ENCODE results near the gene SGMS1.

SGMS1 gene

DNA sequence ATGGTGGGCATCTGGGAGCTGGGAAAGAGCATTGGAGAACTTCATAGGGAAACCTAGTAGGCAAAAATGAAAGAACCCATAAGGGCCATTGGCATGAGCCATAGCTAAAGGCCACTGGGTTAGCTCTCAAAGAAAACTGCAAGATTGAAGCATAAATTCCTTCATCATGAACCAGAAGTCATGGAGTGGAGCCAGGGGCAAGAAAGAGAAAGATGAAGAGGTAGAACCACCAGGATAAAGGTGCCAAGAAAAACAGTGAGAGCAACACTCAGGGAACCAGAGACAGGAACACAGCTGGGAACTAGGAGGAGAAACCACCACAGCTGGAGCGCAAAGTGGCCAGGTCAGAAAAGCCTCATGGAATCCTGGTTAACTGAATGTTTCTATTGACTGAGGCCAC is 11.5 kb upstream of the SGMS1 start:
- DNase-seq: no peak

GRCh38 chr10:50634479-50634878 is 10.7 kb upstream of the SGMS1 start:
- DNase-seq: no peak

GRCh38 chr10:50631052-50631451 is 7.3 kb upstream of the SGMS1 start:
- no peak for DNase-seq

GRCh38 chr10:50629495-50630122 is 5.9 kb upstream of the SGMS1 start:
- no peak for DNase-seq

DNA sequence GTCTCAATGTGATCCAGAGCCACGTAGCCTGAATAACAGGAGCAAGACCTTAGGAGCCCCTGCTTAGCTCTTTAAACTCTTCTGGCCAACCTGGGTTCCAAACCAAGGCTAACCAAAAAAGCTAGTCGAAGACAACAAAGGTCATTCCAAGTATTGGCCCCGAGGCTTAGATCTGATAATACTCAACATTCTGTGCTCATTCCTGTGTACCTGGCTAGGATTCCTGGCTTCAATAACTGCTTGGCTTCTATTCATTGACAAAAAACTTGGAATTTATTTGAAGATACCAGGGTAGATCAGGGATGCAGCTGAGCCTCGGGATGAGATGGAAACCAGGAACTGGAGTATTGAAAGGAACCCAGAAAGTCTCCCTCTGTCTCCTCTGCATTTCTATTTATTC is 4.1 kb upstream of the SGMS1 start:
- no peak for DNase-seq

DNA sequence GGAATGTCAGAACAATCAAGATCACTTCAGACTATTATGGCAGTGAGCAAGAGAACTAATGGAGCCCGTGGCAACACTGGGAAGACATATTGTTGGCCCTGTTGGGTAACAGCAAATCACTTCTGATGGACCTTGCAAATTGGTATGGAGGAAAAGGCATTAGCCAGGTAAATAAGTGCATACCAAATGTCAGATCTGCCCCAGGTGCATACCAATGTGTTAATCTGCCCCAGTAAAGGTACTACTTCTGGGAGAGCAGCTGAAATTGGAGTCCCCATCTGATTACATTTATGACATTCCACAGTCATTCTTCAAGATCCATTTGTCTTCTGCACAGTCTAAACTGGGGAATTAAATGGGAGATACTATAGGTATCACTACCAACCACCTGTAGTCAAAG is 3.7 kb upstream of the SGMS1 start:
- DNase-seq: no peak

GRCh38 chr10:50625649-50626132 is 1.9 kb upstream of the SGMS1 start:
- peak; percentile 12 for DNase-seq

GRCh38 chr10:50624866-50625501 is 1.2 kb upstream of the SGMS1 start:
- DNase-seq: peak; percentile 91

GRCh38 chr10:50624413-50624865 is 683 bp upstream of the SGMS1 start:
- DNase-seq: peak; percentile 93

GRCh38 chr10:50622706-50623662 is 772 bp downstream of the SGMS1 start:
- DNase-seq: peak; percentile 34

GRCh38 chr10:50621968-50622705 is 1.6 kb downstream of the SGMS1 start:
- DNase-seq: peak; percentile 75

- no peak for DNase-seq
These were observed 2.9 kb downstream of the SGMS1 start for GRCh38 chr10:50620899-50621298.

GRCh38 chr10:50619882-50620281 is 3.9 kb downstream of the SGMS1 start:
- DNase-seq: no peak

DNA sequence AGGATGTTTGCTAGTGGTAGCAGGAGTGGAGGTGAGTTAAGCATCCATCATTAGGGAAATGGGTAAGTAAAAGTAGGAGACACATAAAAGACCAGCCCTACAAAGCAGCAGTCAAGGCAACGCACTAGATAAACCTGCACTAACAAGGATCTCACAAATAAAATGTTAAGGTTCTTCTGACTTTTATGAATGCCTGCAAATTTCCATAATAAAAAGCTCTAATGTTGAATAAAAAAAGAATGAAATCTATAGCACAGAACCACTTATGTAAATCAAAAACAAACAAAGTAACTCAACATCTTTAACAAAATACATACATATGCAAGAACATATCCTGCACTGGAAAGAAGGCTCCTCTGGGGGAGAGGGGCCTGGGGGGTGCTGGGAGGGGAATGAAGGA is 4.6 kb downstream of the SGMS1 start:
- DNase-seq: no peak

- no peak for DNase-seq
These were observed 5.1 kb downstream of the SGMS1 start for GRCh38 chr10:50618624-50619023.

DNA sequence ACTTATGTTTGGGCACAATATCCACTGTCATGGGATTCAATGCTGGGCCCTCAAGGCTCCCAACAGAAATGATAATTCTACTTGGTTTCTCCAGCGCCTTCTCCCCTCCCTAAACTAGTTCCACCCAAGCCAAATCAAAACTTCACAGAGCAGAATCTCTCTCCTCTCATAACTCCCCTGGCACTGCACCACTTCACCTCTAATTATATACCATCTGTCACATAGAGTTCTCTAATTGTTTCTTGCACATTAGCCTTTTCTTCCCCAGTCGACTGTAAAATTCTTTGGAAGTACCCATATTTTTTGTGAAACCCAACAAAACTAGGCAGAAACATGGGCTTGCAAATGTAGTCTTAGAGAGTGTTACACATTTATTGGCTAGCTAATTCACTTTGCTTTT is 8.1 kb downstream of the SGMS1 start:
- no peak for DNase-seq

- DNase-seq: peak; percentile 45
These were observed 9.2 kb downstream of the SGMS1 start for GRCh38 chr10:50614444-50615137.

DNA sequence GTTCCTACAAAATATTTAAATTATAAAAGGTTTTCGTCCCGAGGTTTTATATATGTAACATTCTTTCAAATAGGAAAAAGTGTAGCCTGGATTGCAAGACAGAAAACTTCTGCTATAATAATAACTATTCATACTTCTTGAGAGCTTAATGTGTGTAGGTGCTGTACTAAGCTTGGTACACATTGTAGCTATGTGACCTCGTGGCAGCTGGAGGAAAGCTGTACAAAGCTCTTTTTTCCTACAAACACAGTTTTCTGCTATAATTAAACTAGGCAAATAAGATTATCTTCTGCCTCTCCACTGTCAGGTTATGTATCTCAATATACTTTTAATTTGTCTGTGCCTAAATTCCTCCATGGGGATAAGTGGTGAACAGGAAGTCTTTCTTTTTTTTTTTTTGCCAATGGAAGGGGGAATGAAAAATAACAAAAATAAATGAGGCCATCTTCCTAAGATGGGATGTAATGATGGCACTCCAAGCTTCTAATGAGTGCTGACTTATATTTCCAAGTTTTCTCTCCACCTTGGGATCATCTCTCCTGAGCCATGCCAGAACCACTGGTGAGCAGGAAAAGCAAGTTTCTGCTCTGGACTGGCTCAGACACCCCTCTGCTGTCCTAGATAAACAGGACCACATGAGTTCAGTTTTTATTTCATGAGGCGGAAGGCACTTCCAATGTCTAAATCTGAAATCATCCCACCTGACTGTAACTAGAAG is 9.9 kb downstream of the SGMS1 start:
- no peak for DNase-seq

DNA sequence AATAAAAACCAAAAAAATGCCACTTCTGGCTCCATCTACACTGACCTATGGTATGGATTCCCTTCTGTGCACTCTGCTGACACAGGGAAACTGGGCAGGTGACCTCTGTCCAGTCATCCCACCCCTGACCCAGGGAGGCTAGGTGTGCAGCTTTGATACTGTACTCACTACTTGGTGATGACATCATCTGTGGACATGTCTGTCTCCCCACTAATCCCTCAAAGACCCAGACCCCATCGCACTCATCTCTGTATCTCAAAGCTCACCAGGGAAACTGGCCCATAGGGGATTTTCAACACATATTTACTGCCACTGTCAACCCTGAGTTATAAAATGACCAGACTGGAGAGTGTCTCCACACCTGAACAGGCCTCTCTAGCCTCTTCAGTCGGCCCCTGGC is 10.6 kb downstream of the SGMS1 start:
- DNase-seq: no peak

GRCh38 chr10:50610368-50610767 is 13.4 kb downstream of the SGMS1 start:
- DNase-seq: no peak

DNA sequence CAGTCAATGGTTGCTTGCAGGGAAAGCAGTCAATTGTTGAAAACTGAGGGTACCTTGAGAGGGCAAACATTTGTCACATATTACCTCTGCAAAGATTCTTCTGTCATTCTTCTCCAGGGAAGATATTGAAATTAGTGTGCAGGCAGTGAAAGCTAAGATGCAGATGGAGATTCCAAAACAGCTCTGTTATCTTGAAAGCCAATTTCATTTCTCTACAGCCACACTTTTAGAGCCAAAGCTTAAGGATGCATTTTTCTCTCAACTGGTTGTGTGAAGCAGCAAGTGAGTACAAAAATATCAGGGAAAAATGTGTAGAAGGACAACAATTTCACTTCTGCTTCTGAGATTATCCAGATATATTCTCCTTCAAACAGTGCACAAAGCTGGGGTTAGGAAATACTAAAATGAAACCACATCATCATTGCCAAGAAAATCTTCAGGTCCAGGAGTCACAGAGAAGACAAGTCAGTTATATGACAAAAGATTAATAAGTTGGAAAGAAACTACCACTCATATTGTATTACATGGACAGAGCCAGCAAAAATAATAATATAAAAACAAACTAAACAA is 16.3 kb downstream of the SGMS1 start:
- DNase-seq: no peak
